GM21619 (cell line): Measurements from ENCODE around the gene RIMBP3C.
A peak's percentile ranks its signal among the peaks of the same experiment; 100 is the strongest.
"Not testable (repeated sequence)": the region's sequence is repeated elsewhere in the genome, so short reads cannot be mapped to it uniquely, and the experiment has no call there.

ENCODE experiments used
- ATAC-seq: cut with Tn5 transposase; IDR thresholded peaks from one replicate; pipeline ENCODE4 v1.9.1; 2021; ENCODE audit not compliant: unreplicated experiment

Gene RIMBP3C, protein sequence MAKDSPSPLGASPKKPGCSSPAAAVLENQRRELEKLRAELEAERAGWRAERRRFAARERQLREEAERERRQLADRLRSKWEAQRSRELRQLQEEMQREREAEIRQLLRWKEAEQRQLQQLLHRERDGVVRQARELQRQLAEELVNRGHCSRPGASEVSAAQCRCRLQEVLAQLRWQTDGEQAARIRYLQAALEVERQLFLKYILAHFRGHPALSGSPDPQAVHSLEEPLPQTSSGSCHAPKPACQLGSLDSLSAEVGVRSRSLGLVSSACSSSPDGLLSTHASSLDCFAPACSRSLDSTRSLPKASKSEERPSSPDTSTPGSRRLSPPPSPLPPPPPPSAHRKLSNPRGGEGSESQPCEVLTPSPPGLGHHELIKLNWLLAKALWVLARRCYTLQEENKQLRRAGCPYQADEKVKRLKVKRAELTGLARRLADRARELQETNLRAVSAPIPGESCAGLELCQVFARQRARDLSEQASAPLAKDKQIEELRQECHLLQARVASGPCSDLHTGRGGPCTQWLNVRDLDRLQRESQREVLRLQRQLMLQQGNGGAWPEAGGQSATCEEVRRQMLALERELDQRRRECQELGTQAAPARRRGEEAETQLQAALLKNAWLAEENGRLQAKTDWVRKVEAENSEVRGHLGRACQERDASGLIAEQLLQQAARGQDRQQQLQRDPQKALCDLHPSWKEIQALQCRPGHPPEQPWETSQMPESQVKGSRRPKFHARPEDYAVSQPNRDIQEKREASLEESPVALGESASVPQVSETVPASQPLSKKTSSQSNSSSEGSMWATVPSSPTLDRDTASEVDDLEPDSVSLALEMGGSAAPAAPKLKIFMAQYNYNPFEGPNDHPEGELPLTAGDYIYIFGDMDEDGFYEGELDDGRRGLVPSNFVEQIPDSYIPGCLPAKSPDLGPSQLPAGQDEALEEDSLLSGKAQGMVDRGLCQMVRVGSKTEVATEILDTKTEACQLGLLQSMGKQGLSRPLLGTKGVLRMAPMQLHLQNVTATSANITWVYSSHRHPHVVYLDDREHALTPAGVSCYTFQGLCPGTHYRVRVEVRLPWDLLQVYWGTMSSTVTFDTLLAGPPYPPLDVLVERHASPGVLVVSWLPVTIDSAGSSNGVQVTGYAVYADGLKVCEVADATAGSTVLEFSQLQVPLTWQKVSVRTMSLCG (N-terminal part only)

DNA sequence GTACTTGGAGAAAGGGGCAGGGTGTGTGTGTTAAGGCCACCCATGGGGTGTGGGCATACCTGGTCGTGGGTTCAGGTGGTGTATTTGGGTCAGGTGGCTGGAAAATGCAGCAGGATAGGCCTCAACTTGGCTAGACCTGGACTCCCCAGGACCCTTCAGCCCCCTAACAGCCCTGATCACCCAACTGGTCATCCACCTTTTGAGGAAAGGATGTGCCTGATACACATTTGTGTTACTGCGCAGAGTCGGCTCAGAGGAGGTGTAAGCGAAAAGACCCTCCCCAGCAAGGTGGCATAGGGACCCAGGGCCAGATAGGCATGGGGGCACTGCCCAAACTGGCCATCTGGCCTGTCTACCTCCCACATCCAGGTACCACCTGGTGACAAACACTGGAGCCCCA lies at the start of gene RIMBP3C:
Gene RIMBP3C (minus strand): TSS at position 101 of the 400 bp plus-strand sequence. CDS start 485 bp downstream, outside the sequence.
- not testable (repeated sequence) for ATAC-seq

DNA sequence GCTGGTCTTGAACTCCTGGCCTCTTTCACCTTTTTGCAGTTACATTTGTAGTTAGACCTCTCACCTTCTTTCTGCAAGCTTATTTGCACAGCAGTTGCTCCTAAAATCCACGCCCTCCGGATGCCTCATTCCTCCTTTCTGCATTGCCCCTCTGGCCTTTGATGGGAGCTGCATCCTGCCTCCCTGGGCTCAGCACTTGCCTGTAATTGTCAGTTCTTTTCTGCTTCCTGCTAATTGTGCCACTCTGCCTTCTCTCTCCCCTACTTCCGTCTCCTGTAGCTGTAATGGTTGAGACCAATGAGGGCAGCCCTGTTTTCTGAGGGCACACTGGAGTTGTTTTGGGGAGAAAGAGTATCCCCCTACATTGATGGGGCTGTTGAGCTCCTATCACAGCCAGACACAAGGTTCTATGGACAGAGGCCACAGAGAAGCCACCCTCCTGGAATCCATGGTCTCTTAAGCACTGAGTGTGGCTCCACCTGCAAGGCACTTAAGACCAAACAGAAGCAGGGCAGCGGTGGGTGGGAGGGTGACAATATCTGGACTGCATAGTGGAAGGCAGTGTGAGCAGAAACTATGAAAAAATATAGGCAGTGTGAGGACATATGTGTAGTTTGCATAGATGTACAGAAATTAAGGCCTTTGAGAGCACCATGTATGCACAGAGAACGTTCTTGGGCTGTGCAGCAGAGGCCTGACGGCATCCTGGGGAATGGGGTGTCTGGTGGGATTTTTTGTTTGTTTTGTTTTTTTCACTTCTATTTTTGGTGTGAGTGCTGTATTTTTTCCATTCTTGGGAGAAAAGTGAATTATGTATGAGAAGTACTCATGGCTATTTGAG lies 48.0 kb upstream of the RIMBP3C start:
- no peak for ATAC-seq

DNA sequence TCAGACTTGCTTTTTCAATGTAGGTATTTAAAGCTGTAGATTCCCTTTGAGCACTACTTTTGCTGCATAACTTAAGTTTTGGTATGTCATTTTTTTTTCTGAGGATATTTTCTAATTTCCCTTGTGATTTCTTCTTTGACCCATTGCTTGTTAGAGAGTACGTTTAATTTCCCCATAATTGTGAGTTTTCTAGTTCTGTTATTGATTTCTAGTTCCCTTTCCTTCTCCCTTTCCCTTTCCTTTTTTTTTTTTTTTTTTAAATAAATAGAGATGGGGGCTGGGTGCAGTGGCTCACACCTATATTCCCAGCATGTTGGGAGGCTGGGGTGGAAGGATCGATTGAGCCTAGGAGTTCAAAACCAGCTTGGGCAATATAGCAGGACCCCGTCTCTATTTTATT lies 47.0 kb upstream of the RIMBP3C start:
- ATAC-seq: no peak

DNA sequence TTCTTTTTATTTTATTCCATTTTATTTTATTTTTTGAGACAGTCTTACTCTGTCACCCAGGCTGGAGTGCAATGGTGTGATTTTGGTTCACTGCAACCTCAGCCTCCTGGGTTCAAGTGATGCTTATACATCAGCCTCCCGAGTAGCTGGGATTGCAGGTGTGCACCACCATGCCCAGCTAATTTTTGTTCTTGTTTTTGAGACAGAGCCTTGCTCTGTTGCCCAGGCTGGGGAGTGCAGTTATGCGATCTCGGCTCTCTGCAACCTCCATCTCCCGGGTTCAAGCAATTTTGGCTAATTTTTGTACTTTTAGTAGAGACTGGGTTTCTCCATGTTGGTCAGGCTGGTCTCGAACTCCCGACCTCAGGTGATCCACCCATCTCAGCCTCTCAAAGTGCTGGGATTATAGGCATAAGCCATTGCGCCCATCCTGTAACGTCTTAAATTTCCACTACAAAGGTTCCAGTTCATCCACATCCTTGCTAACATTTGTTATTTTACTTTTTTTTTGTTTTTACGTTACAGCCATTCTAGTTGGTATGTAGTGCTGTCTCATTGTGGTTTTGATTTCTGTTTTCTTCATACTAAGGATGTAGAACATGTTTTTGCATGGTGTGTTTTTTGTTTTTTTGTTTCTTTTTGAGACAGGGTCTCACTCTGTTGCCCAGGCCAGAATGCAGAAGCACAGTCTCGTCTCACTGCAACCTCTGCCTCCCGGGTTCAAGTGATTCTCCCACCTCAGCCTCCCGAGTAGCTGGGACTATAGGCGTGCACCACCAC lies 45.3 kb upstream of the RIMBP3C start:
- not testable (repeated sequence) for ATAC-seq

DNA sequence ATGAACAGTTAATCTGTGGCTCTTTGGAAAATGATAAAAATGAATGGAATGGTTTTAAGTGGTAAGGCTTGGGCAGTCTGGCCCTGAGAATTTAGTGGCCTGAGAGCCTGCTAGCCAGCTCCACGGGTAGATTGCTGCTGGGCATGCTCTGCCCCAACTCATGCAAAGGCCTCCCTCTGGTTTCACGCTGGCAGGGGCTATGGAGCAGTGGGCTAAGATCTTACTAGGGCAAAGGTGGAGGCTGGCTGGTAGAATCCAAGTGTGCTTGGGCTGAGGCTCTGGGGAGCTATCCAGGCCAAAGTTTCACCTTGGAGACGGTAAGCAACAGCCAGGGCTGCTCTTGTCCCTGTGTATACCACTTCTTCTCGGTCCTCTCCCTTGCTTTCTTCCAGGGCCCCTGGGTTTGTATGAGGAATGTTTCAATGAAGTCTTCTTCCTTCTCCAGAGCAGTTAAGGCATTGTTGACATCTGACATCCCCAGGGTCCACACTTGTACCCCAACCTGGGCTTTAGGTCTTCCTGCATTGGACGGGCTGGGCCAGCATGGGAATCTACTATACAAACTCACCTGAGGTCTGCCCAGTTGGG lies 43.7 kb upstream of the RIMBP3C start:
- no peak for ATAC-seq

DNA sequence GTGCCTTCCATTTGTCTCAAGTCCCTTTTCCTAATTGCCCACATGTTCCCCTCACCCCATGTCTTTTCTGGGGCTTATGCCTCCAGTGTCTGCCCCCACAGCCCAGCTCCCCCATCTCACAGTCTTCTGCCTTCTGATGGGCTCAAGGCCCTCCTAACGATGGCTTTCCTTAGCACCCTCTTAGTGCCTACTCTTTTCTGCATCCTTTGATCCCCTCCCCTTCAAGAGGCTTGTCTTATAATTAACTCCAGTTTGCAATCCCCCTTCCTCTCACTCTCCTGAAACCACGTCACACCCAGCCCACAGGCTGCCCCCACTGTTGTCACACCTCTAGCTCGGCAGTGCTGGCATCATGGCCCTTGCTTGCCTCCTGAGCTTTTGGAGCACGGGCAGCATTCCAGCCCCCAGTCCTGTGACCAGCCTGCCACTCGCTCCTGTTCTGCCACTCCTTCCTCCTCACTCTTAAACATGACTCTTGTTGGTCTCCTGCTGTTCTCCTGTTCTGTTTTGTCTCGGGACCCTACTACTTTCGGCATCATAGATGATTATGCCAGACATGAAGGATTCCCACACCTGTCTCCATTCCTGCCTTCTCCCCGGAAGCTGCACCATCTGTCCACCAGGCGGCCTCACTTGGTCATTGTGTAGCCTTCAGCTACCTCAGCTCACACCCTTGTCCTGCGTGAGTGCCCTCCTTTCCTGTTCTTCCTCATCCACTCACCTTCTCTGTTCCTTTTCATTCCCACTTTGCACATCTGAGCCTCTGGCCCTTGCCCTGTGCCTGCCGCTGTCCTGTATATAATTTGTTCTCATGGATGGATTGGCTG lies 42.4 kb upstream of the RIMBP3C start:
- no peak for ATAC-seq

DNA sequence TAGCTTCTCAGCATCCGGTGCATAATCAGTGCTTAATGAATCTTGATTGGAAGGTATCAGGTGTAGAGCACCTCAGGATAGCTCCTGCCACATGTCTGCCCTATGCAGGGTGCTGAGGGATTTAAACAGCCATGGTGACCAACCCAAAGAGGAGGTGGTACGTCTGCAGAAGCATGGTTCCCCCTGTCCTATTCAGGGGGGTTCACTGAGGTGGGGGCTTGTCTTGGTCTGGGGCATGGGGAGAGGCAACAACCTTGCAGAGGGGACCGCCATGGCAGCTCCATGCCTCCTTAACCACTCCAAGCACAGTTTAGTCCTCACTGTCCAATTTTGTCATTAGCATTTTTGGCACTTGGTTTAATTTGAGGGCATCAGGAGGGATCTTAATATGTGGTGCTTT lies 41.2 kb upstream of the RIMBP3C start:
- ATAC-seq: no peak

DNA sequence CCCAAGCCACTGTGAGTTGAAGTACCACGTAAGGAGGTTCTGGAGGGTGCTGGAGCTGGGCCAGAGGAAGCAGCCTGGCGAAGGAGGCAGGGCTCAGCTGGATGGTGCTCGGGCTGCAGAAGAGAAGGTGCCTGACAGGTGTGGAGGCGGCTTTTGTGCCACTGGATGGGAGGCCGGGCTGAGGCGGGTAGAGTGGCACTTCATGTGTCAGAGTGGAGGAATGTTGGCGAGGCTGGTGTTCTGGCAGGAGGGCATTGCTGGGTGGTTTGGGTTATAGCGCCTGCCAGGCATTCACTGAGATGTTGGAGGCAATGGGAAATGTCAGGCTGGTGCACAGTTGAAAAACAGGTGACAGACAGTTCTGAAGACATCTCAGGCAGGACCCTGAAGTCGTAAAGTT lies 40.4 kb upstream of the RIMBP3C start:
- no peak for ATAC-seq

DNA sequence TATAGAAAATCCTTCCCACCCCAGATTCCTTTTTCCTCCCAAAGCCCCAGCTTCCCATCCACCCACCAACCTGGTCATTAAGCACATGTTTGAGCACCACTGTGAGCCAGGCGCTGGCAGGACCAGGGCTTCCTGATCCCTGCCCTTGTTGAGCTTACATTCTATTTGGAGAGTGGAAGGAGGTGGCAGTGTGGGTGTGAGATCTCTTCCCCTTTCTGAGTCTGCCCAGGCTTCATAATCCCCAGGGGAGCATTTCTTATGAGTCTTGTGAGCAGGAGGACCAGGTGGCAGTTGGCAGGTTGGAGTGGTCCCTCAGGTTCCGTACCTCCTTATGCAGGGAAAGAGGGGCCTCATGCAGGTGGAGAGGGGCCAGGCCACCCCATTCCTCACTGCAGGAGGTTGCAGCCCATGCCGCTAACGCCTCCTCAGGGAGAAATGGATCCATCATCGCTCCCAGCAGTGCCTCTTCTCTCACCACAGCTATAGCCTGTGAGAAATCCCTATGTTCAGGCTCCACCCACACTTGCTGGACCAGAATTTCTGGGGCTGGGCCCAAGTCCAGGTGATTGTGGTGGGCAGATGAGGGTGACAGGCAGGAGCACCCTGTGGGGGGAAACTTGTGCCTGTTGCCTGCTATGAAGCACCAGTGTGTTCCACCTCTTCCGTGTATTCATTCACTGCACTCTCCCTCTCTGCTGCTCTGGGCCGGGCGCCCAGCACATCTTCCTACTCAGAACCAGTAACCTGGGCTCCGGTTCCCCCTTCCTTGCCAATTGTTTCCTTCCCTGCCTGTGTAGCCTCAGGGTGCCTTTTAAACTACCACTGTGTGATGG lies 39.8 kb upstream of the RIMBP3C start:
- ATAC-seq: no peak

DNA sequence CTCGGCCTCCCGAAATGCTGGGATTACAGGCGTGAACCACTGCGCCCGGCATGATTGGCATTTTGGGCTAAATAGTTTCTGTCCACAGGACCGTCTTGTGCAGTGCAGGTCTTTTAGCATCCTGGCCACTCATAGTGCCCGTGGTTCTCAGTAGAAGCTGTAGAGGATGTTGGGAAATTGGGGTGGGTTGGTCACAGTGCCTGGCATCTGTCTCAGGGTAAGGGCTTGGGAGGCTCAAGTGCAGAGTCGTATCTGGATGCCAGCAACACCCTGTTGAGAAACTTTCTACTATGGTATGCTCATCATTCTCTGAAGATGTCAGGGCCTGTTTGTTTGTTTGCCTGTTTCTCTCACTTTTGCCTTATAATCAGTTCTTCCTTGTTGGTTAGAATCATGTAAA lies 38.1 kb upstream of the RIMBP3C start:
- no peak for ATAC-seq

DNA sequence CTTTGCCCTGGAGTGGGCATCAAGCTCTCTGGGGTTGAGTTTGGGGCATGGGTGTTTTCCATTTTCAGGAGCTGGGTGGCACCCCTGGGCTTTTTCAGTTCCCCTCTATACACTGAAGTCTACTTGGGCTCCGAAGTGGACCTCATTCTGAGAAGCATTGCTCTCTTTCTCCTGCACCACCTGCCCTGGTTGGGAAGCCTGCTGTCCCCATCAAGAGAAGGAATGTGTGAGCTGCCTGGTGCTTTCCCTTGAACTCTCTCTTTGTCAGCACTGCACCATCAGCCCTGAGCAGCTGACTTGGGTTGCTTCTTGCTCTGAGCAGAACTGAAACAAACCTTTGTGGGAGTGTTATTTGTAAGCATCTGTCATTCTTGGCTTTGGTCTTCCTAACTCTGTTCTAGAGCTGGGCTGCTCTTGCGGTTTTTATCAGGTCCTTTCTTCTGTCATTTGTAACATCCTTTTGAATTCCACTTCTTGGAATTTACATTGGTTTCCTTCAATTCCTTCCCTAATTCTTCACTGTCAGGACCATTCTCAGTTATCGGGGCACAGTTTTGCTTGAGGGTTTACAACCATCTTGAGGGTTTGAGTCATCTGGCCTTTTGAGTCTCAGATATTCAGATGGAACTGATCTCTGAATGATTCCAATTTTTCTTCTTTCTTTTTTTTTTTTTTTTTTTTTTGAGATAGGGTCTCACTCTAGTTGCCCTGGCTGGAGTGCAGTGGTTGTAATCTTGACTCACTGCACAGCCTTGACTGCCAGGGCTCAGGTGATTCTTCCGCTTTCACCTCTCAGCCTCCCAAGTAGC lies 36.7 kb upstream of the RIMBP3C start:
- peak; percentile 83 for ATAC-seq

DNA sequence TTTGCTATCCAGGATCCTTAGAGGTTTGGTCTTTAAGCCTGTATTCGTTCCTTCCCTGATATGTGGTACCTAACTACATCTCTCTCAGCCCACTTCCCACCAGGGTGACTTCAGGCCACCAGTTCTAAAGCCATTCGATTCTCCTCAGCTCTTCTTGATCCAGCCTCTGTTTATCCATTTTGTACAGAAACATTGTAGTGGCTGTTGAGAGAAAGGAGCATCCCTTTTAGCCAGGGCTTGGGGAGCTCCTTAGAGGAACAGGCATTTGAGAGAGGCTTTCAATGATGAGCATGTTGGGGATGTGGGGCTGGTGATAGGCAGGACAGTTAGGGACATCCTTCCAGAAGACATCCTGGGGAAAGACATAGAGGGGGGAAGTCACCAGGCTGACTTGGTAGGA lies 34.1 kb upstream of the RIMBP3C start:
- ATAC-seq: no peak

DNA sequence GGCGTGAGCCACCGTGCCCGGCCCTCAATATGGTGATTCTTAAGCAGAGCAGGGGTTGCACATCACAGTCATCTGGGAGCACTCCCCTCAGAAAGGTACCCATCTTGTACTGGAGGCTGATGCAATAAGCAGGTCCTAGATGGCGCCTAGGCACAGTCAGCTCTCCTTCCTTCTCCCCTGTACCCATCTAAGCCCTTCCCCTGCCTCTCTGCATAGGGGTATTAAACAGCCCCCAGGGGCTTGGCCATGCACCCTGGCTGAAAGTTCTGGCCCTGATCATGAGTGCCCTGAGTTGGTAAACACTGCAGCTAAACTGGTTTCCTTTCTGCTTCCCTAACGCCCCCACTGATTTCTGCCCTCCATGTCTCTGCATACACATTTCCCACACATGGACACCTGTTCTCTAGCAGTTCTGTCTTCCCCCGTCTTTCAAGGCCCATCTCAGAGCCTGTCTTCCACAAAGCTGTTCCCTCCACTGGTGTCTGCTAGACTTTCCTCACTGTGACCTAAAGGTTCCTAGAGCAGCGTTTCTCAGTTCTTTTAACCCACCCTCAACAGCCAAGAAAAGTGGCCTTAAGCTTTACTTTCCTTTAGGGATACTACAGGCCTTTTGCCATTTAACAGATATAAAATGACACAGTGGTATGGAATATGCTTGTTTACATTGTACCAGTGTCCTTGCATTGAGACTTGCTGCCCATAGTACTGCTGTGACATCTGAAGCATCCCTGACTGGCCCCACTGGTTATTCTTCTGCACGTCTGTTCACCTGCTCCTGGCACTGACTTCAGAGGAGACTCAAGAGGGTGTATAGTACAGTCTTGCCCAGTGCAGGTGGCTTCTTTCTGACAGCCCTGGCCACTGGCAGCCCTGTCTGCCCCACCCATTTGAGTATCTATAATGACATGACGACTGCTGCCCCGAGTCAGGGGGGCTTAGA lies 31.8 kb upstream of the RIMBP3C start:
- no peak for ATAC-seq

DNA sequence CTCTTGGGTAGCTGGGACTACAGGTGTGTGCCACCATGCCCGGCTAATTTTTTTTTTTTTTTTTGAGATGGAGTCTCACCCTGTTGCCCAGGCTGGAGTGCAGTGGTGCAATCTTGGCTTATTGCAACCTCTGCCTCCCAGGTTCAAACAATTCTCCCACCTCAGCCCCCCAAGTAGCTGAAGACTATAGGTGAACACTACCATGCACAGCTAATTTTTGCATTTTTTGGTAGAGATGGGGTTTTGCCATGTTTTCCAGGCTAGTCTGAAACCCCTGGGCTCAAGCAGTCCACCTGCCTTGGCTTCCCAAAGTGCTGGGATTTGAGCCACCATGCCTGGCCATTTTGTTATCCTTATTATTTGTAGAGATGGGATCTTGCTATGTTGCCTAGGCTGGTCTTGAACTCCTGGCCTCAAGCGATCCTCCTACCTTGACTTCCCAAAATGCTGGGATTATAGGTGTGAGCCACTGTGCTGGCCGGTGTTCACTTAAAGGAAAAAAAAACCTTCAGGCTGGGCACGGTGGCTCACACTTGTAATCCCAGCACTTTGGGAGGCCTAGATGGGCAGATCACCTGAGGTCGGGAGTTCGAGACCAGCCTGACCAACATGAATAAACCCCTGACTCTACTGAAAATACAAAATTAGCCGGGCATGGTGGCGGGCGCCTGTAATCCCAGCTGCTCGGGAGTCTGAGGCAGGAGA lies 29.9 kb upstream of the RIMBP3C start:
- ATAC-seq: not testable (repeated sequence)

DNA sequence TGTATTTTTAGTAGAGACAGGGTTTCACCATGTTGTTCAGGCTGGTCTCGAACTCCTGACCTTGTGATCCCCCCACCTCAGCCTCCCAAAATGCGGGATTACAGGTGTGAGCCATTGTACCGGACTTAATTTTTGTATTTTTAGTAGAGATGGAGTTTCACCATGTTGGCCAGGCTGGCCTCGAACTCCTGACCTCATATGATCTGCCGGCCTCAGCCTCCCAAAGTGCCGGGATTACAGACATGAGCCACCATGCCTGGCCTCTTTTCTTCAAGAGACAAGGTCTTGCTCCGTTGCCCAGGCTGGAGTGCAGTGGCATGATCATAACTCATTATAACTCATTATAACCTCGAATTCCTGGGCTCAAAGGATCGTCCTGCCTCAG lies 29.4 kb upstream of the RIMBP3C start:
- not testable (repeated sequence) for ATAC-seq
